ENCODE results near the gene ATP8B3. TPM values are rescaled to one million over a fixed set of nuclear protein-coding genes. Genes with fewer than 3 reads are reported as not detected.

The ATP8B3 gene
- total and polyA plus RNA-seq, 10 of the 15 experiments (the other 5 are each of a cell fraction or from before 2014, with no cell fraction given): 0.13 to 1.7 (median 0.52) TPM

- SMC1A ChIA-PET (ENCODE audit: uncharacterized antibody, unreplicated experiment): no interaction called here
- in situ Hi-C loops (cut with MboI) (no loop called here), intact Hi-C loops (cut with micrococcal nuclease; ENCODE audit: unreplicated experiment) (no loop called here)
- CTCF ChIA-PET: interaction anchor here (0.6 to 1.7 kb wide), 11 partner anchors 9 to 776 kb away, joined by 3 to 11 read pairs (median 4); no protein-coding TSS in a partner anchor
- peak; percentile 72 for DNase-seq (ENCODE audit: low read depth, low spot score)
- peak within 1 kb of the TSS; percentile 89 for H3K4me3 ChIP-seq
- peak; percentile 81 for ATAC-seq
- peak within 1 kb of the TSS; percentile 97 for H3K4me2 ChIP-seq (ENCODE audit: control insufficient read depth, insufficient read depth)
- H3K4me1 ChIP-seq (ENCODE audit: control insufficient read depth, insufficient read depth, low read length): peaks cover 29% of the 10 kb centered on the region
- peak; percentile 68 for FAIRE-seq
- H3K27ac ChIP-seq (ENCODE audit: control insufficient read depth, insufficient read depth): peak within 1 kb of the TSS; percentile 100
- H3K79me2 ChIP-seq (ENCODE audit: control insufficient read depth, insufficient read depth, low read length): peaks cover 56% of the 10 kb centered on the region
- H3K9me3 ChIP-seq (replicated peaks; ENCODE audit: control insufficient read depth, insufficient read depth, low read length): no peaks in the 10 kb centered on the region
- peaks cover 0 to 6% of the 10 kb centered on the region in 2 experiments; a peak in 3 of 4 replicates for H3K36me3 ChIP-seq (ENCODE audit: control insufficient read depth in 2 of 2, insufficient read depth in 2 of 2, low read length in 1 of 2)
- H3K9ac ChIP-seq (ENCODE audit: control insufficient read depth, insufficient read depth, low read length): peak within 1 kb of the TSS; percentile 98
- RAD21 ChIA-PET (ENCODE audit: unreplicated experiment): interaction anchor here (1.0 to 1.4 kb wide), 2 partner anchors 49 to 302 kb away, joined by 3 read pairs; no protein-coding TSS in a partner anchor
- BruUV-seq (replicated peaks): no TSS peak
- 2% methylated on average over 57 of the region's 60 CpGs for WGBS (ENCODE audit: insufficient coverage, insufficient replicate concordance, low lambda C conversion rate, missing lambda C conversion rate)
- H2AFZ ChIP-seq (ENCODE audit: control insufficient read depth, low read depth, low read length): peak within 1 kb of the TSS; percentile 98
- POLR2A ChIA-PET: interaction anchor here (0.7 kb wide), 1 partner anchor 8 kb away, joined by 3 read pairs; no protein-coding TSS in a partner anchor
- peaks cover 3% of the 10 kb centered on the region; the same call in 1 of the 2 replicates for H4K20me1 ChIP-seq (ENCODE audit: control insufficient read depth, insufficient read depth)
- no peaks in the 10 kb centered on the region for H3K27me3 ChIP-seq (replicated peaks in 1 of 2; ENCODE audit: control insufficient read depth in 2 of 2, insufficient read depth in 2 of 2, low read length in 1 of 2)
- TF ChIP-seq BMI1 (IDR thresholded peaks at IDR 0.05; ENCODE audit: borderline replicate concordance) (no peak), GABPA (IDR thresholded peaks at IDR 0.05; ENCODE audit: low read depth) (no peak), NFYB (IDR thresholded peaks at IDR 0.05; ENCODE audit: insufficient read depth, low read depth, low read length) (no peak), POLR2AphosphoS2 (IDR thresholded peaks at IDR 0.05; ENCODE audit: low read depth, low read length) (0 out of 2 replicates have a peak, but pooled peaks have one; percentile 45), ZNF217 (IDR thresholded peaks at IDR 0.05) (peak; percentile 84), ZBTB11 (CRISPR knock-in tag; IDR thresholded peaks at IDR 0.05) (no peak), EP300 (IDR thresholded peaks at IDR 0.05; ENCODE audit: borderline replicate concordance in 1 of 2, control insufficient read depth in 1 of 2, low read depth in 2 of 2, low read length in 2 of 2) (no peak), ZBTB33 (IDR thresholded peaks at IDR 0.05) (peak; percentile 89), CREB1 (IDR thresholded peaks at IDR 0.05; ENCODE audit: low read depth) (peak; percentile 57; the same call in 1 of the 2 replicates), ZBTB4 (CRISPR knock-in tag; IDR thresholded peaks at IDR 0.05) (no peak), FOXK2 (IDR thresholded peaks at IDR 0.05) (no peak), RBBP5 (conservative IDR thresholded peaks at IDR 0.05) (peak; percentile 65; the same call in 1 of the 2 replicates), MAX (IDR thresholded peaks at IDR 0.05; ENCODE audit: low read depth, low read length) (no peak; the same call in 1 of the 2 replicates), TAF1 (IDR thresholded peaks at IDR 0.05; ENCODE audit: borderline replicate concordance, low read depth, low read length) (peak; percentile 97)
Observed at GRCh38 chr19:1848399-1849131, 36.5 kb upstream of the ATP8B3 start, which contains the start of gene REXO1. Gene REXO1, minus strand, starts transcription at chr19:1848483. Its CDS starts 125 bp downstream, at chr19:1848358.

All from GM12878 (cell line).